Measurements from ENCODE around the gene NISCH.

NISCH gene

DNA sequence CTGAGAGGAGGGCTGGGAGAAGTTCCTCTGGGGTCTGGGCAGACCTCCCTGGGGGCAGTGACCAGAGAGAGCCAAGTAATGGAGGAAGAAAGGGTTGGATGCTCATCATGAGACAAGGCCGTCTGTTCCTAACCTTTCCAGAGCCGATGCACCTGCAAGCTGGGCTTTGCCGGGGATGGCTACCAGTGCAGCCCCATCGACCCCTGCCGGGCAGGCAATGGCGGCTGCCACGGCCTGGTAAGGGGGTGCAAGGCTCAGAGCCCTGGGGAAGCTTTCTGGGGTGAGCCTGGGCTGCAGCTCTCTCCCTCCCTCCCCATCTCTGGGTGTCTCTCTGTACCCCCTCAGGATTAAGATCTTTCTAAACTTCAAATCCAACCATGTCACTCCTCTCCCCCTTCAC, 56.1 kb downstream of the NISCH start:
- TF ChIP-seq, protein P1, sequence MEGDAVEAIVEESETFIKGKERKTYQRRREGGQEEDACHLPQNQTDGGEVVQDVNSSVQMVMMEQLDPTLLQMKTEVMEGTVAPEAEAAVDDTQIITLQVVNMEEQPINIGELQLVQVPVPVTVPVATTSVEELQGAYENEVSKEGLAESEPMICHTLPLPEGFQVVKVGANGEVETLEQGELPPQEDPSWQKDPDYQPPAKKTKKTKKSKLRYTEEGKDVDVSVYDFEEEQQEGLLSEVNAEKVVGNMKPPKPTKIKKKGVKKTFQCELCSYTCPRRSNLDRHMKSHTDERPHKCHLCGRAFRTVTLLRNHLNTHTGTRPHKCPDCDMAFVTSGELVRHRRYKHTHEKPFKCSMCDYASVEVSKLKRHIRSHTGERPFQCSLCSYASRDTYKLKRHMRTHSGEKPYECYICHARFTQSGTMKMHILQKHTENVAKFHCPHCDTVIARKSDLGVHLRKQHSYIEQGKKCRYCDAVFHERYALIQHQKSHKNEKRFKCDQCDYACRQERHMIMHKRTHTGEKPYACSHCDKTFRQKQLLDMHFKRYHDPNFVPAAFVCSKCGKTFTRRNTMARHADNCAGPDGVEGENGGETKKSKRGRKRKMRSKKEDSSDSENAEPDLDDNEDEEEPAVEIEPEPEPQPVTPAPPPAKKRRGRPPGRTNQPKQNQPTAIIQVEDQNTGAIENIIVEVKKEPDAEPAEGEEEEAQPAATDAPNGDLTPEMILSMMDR (conservative IDR thresholded peaks at IDR 0.05; ENCODE audit: low read depth, low read length): no peak
- no peak overlapping the region for H3K4me3 ChIP-seq (ENCODE audit: low read length)
- no peak for DNase-seq (ENCODE audit: low read depth)

DNA sequence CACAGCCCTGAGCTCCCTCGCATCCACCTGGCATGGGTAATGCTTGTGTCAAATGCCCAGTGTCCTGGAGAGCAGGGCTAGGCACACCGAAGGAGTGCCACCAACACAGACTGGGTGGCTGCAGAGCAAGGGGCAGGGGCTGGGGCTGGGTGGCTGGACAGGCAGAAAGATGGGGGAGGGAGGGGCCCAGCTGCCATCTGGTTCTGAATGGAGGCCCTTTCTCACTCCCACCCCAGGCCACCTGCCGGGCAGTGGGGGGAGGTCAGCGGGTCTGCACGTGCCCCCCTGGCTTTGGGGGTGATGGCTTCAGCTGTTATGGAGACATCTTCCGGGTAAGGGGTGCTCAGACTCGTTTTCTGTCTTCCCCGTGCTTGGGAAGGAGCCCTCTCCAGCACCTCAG, 56.7 kb downstream of the NISCH start:
- DNase-seq (ENCODE audit: low read depth): no peak
- TF ChIP-seq, protein P1 (conservative IDR thresholded peaks at IDR 0.05; ENCODE audit: low read depth, low read length): no peak
- no peak overlapping the region for H3K4me3 ChIP-seq (ENCODE audit: low read length)

DNA sequence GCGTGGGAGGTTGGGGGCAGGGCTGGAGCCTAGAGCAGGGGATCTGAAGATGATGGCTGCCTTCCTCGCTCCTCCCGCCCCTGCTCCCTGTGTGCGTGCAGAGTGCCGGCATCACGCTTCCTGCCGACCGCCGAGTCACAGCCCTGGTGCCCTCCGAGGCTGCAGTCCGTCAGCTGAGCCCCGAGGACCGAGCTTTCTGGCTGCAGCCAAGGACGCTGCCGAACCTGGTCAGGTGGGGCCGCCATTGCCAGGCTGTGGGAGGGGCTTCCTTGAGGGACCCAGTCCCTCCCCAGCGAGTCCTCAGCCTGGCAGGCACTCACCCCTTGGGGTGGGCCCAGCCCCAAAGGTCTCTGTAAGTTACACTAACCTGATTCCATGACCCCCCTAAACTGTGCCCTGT, 57.3 kb downstream of the NISCH start:
- no peak for DNase-seq (ENCODE audit: low read depth)
- TF ChIP-seq, protein P1 (conservative IDR thresholded peaks at IDR 0.05; ENCODE audit: low read depth, low read length): no peak
- no peak overlapping the region for H3K4me3 ChIP-seq (ENCODE audit: low read length)

DNA sequence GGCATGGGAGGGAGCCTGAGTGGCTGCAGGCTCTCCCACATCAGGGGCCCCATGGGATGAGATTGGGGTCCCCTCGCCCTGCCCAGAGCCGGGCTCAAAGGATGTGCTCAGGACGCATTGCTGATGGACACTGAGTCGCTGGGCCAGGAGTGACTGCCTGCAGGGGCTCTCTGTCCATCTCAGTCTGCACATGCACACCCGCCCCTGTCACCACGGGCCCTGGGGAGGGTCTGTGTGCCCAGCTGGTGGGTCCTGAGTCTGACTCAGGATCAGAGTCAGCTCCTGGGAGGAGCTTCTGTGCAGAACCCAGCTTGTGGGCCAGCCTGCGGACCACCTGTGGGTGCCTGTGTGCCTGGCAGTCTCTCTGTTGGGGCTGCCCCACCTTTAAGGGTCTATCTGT, 57.9 kb downstream of the NISCH start:
- TF ChIP-seq, protein P1 (conservative IDR thresholded peaks at IDR 0.05; ENCODE audit: low read depth, low read length): no peak
- no peak for DNase-seq (ENCODE audit: low read depth)
- H3K4me3 ChIP-seq (ENCODE audit: low read length): no peak overlapping the region

DNA sequence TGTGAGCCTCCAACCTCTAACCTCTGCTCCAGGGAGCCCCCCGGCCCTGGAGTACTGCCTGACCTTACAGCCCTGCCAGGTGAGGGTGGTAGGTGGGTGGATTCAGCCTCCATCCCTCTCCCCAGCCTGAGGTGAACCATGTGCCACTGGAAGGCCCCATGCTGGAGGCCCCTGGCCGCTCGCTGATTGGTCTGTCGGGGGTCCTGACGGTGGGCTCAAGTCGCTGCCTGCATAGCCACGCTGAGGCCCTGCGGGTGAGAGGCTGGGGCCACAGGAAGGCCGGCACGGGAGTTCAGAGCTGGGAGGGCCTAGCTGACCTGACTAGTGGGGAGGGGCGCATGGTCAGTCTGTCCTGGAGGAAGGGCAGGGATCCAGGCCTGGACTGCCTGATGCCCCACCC, 59.2 kb downstream of the NISCH start:
- no peak overlapping the region for H3K4me3 ChIP-seq (ENCODE audit: low read length)
- DNase-seq (ENCODE audit: low read depth): no peak
- TF ChIP-seq, protein P1 (conservative IDR thresholded peaks at IDR 0.05; ENCODE audit: low read depth, low read length): no peak

DNA sequence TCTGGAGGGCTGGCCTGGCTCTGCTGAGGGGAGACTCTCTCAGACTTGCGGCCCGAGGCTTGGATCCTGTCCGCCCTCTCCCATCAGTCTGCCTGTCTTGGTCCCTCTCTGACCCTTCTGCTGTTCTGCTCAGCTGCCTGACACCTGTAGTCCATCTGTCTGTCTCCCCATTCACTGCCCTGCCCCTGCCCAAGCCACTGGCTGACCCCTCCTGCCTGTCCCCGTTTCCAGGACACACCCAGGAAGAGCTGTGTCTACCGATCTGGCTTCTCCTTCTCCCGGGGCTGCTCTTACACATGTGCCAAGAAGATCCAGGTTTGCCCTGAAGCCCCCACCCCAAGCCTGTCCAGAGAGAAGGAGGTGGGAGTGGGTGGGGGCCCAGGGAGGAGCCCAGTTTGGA, 59.8 kb downstream of the NISCH start:
- H3K4me3 ChIP-seq (ENCODE audit: low read length): no peak overlapping the region
- TF ChIP-seq, protein P1 (conservative IDR thresholded peaks at IDR 0.05; ENCODE audit: low read depth, low read length): no peak

DNA sequence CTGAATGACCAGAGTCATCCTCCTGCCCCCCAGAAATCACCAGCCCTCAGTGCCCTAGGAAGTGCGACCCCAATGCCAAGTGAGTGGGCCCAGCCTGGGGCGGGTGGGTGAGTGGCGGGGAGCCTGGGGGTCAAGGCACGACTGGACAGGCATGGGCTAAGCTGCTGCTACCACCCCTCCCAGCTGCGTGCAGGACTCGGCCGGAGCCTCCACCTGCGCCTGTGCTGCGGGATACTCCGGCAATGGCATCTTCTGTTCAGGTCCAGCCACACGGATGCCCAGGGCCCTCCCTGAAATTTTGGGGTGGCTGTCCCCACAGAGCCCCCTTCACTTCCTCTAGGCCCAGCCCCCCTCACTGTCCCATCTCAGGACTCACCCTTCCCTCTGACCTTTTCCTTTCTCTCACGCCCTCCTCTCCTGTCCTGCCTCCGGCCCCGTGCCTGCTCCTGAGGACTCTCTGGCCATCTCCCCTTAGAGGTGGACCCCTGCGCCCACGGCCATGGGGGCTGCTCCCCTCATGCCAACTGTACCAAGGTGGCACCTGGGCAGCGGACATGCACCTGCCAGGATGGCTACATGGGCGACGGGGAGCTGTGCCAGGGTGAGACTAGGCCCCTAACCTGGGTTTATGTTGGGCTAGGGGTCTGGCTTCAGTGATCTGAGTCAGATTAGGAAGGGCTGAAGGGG, 61.2 kb downstream of the NISCH start:
- TF ChIP-seq, protein P1 (conservative IDR thresholded peaks at IDR 0.05; ENCODE audit: low read depth, low read length): no peak
- H3K4me3 ChIP-seq (ENCODE audit: low read length): no peak overlapping the region

More for the DNA sequence above, 59.8 kb downstream of the NISCH start:
- DNase-seq (ENCODE audit: low read depth): no peak

More for the DNA sequence above, 61.2 kb downstream of the NISCH start:
- DNase-seq (ENCODE audit: low read depth): no peak
